ENCODE measurements around the gene SLC48A1. TPM values are rescaled to one million over a fixed set of nuclear protein-coding genes. Genes with fewer than 3 reads are reported as not detected.

SLC48A1 gene
- polyA plus RNA-seq (ENCODE audit: insufficient read length in 3 of 3) = 10 to 100 TPM; 50.6 to 54.1 (median 52.4) TPM

DNA sequence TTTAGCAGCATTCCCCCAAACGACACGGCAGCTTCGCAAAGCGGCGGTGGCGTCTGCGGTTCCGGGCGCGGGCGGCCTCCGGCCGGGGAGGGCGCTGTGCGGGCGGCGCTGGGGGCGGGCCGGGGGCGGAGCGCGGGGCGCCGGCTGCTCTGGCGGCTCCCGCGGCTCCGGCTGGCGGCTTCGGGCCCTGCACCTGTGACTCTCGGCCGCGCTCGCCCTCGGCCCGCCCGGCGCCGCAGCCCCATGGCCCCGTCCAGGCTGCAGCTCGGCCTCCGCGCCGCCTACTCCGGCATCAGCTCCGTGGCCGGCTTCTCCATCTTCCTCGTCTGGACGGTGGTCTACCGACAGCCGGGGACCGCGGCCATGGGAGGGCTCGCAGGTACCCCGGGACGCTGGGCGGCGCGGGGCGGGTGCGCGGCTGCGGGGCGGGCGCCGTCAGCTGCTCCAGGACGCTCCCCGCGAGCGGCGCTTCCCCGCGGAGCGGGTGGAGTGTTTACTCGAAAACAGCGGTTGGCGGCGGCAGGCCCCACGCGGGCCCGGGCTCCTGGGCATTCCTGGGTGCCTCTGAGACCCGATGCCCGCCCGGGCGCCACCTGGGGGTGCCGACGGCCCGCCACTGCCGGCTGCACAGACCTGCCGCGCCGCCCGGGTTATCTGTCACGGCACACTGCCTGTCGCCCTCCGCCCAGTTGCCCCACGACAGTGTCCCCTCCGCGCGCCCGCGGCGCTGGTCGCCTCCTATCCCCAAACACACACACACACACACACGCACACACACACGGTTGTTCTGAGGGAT is at the start of gene SLC48A1:
SLC48A1 (plus strand) TSS at position 177 of the 796 bp plus-strand sequence; CDS start at position 244, 67 bp downstream.
- DNase-seq (ENCODE audit: low read depth in 3 of 3, low spot score in 2 of 3) = no peak

DNA sequence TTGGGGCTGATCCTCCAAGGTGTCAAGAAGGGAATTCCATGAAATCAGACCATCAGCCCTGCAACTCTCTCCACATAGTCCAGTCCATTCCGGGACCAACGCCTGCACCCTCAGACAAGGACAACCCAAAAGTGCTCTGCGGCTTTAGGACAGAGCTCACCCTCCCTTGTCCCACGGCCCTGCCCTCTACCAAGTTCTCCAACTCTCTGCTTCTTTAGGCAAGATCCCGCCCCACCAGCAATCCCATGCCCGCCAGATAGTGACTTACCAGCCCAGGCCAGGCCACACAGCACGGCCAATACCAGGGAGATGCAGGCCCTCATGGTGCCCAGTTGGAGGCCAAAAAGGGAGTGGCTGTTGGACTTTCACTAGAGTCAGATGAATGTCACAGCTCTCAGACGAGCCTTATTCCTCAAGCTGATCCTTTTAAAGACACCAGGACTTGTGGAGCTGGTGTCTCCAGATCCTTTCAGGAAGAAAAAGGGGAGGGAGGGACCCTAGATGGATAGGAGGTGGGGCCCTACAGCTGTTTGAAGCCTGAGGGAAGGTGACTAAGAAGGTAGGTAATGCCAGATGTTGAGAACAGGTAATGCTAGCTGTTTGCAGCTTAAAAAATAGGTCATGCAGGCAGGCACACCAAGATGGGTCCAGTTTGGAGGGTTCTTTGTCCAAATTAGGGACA is 47.8 kb upstream of the SLC48A1 start, which contains the start of gene ENDOU:
ENDOU (minus strand) TSS at position 400 of the 682 bp plus-strand sequence; CDS start at position 323, 77 bp downstream.
- DNase-seq (ENCODE audit: low read depth in 3 of 3, low spot score in 2 of 3) = no peak

DNA sequence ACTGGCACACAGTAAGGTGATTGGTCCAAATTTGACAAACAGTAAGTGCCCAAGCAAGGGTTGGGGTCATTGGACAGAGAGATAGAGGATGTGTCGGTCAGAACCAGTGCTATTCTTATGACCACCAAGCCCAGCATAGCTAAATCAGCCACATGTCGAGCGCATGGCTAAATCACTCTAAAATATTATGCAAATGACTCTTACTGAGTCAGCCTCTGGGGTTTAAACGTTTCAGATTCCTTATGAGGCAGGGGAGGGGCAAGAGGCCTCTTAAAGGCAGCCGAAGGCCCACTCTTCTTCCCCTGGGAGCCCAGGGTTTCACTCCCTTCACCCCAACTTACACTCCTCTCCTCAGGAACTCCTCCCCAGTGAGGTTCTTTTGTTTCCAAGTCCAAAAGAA is 47.1 kb upstream of the SLC48A1 start:
- DNase-seq (ENCODE audit: low read depth in 3 of 3, low spot score in 2 of 3) = no peak

DNA sequence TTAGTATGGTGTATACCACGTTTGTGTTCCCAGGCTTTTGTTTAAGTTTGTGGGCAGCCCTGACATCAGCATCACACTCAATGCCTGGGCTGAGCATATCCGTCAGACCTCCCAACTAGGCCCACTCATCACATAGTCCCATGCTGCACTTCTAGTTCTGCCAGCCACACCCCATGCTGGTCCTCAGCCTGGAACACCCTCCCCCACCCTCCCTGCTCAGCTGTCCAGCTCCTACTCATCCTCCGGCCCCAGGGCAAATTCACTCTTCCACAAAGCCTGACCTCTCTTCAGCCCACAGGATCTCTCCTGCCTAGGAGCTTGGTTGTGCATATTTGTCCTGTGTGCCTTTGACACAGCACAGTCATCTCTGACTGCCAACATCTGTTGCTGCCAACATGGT is 43.8 kb upstream of the SLC48A1 start:
- DNase-seq (ENCODE audit: low read depth in 3 of 3, low spot score in 2 of 3) = no peak

DNA sequence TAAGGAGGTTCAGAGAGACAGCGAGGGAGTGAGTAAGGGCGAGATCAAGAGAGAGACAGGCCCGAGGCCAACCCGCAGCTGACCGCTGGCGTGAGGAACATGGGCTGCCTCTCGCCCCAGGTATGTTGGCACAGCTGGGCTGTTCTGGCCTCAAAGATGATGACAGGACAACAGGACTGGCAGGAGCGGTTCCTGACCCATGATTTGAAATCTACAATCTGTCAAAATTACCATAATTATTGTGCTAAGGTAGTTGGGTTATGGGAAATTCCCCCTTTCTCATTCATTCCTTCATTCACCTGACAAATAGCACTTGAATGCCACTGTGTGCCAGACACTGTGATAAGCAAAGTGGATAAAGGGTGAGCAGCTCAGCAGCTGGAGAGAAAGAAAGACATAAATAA is 42.7 kb upstream of the SLC48A1 start:
- no peak for DNase-seq (ENCODE audit: low read depth in 3 of 3, low spot score in 2 of 3)

DNA sequence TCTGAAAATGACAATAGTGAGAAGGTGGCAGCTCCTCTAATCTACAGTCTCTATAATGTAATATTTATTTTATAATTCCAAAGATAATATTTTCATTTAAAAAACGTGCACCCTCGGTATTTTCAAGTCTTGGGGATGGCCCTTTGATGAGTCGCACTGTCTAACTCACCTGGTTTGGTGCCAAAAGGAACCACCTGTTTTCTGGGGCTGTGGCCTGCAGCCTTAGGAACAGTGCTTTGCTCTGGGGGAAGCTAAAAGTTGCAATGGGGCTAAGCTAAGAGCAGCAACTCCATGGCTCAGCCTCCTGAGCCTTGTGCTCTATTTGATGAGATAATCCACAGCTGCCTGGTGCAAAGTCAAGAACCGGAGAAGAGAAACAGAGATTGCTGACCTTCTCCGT is 41.3 kb upstream of the SLC48A1 start:
- no peak for DNase-seq (ENCODE audit: low read depth in 3 of 3, low spot score in 2 of 3)

DNA sequence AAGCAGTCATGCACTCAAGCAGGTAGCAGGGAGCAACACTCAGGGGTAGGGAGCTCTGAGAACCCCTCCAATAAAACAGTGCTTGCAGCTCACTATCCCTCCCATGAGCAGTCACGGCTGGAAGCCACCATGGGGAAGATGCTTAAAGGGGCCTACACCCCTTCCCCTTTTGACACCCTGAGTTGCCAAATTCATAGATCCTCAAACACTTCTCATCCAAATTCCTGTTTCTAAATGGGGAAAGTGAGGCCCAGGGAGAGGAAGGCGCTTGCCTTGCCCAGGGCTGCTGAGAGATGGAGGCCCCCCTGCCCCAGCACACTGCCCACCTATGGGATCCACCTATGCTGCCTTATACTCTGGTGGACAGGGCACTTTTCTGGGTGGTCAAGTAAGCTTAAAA is 40.5 kb upstream of the SLC48A1 start:
- no peak for DNase-seq (ENCODE audit: low read depth in 3 of 3, low spot score in 2 of 3)

DNA sequence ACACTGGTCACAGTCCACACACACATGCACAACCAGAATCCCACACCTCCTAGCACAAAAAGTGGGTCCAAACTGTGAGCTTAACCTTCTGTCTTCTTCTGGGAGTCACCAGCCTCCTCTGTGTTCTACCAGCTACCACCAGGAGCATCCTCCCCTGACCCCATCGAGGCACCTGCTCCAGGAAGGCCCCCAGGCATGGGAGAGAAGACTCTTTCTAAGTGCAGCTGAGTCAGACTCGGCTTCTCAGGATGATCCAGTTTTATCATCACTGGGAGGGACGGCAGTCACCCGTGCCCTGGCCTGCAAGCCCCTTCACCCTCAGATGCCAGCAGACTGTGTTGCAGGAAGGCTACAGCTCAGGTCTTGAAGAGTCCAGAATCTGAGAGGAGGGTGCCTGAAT is 39.9 kb upstream of the SLC48A1 start:
- no peak for DNase-seq (ENCODE audit: low read depth in 3 of 3, low spot score in 2 of 3)

DNA sequence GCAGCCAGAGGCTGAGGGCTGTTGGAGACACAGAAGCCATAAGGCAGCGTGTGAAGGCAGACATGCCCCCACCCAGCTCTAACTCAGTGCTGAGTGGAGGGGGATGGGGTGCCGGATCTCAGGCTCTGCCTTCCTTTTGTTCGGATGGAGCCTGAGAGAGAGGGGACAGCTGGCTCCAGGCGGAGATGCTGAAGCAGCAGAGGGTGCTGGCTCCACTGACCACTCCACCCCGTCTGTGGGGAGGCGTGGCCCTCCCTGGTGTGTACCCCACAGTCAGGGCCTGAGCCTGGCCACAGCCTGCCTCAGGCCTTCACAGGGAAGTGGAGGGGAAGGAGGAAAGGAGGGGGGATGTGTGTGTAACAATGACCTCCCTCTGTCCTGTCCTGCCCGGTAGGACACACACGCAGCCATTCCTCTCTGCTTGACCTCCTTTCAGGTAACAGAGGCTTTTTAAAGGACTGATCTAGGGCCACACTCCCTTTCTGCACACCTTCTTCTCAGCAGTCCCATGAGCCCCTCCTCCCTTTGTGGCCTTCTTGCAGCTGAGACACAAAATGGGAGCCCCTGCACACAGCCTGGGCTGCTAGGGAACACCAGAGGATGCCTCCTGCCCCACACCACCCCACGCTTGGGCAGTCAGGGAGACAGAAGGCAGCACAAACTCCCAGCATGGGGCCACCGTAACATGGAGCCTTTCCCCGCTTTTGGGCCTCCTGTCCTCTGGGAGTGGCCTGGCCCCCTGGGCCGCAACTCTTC is 38.1 kb upstream of the SLC48A1 start:
- DNase-seq (ENCODE audit: low read depth in 3 of 3, low spot score in 2 of 3) = no peak

DNA sequence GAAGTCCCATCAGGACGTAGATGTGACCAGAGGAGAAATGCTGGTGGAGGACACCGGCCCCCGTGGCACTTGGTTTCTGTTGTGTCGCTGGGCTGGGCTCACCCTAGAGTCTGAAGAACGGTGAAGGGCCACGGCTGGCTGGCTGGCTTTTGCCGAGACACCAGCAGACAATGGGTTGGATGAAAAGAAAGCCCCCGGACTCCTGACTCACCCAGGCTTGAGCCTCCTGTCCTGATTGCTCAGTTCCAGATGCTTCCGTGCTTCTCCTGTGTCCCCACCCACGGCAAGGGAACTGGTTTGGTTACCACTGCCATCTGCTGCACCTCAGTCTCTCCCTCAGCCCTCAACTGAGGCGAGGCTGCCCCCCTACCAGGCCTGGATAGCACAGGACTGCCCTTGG is 37.4 kb upstream of the SLC48A1 start:
- DNase-seq (ENCODE audit: low read depth in 3 of 3, low spot score in 2 of 3) = no peak

DNA sequence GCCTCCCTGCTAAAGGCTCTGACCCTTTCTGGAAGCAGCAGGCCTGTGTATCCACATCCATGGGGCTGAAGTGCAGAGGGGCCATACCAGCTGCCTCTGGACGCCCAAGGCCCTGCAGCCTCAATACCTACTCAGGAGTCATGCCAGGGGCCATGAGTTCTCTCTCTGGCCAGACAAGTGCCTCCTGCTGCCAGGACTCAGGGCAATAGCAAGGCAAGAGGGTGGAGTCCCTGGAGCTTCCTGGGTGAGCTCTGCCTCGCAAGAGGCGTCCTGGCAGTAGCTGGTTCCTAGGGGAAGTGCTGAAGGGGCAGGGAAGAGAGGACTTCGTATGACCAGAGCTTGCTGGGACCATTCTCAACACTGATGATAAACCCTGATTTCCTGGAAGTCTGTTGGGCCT is 36.8 kb upstream of the SLC48A1 start:
- DNase-seq (ENCODE audit: low read depth in 3 of 3, low spot score in 2 of 3) = no peak

DNA sequence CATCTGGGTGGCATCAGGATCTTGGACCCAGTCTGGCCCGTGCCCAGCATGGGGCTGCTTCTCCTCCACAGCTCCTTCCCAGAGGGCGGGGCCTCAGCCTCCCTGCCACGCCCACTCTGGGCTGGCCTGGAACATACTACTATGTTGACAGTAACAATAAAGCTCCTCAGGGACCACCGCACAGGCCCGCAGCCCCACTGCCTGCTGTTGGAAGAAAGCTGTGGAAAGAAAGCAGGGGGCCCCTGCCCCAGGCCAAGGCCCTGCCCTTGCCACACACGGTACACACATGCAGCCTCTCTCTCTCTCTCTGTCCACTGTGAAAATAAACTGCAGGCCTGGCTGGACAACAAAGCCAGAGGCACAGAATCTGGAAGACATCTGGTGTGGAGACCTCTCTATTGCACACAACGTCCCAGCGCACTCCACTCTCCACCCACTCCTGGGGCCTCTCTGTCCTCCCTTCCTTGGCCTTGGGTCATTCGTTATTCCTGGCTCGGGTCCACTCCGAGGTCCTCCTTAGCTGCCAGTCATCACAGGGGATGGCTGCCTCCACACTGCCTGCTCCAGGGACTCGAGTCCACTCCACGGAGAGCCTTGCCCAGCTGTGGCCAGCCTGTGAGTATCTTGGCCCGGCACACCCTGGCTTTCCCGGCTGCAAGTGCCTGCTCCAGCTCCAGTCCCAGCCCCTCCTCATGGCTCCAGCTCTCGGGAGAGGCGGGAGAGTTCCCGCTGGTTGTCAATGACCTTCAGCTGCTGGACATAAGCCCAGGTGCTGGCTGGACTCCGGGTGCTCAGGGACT is 36.0 kb upstream of the SLC48A1 start:
- DNase-seq (ENCODE audit: low read depth in 3 of 3, low spot score in 2 of 3) = no peak

DNA sequence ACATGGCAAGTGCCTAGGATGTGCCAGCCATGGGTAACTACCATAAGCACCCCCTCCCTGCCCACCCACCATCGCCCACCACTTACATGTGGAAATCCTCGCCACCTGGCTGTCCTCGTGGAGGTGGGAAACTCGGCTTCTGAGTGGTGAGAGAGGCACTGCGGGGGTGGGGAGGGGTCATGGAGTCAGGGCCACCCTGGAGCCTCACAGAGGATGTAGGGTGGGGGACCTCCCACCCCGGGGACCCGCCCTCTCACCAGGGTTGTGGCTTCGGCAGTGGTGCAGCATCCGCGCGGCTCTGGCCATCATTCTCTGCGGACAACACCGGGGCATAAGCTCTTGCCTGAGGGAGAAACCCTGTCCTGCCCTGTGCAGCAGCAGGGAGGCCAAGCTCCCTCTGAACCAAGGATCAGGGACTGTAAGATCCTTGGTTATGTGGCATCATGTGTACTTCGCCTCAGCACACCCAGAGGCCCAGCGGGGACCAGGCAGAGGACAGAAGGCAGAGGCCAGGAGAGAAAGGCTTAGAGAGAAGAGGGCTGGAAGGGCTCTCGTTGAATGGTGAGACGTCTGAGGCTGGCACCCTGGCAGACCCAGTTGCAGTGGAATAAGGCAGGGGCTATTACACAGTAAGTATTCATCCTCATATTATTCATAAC is 35.0 kb upstream of the SLC48A1 start:
- no peak for DNase-seq (ENCODE audit: low read depth in 3 of 3, low spot score in 2 of 3)

DNA sequence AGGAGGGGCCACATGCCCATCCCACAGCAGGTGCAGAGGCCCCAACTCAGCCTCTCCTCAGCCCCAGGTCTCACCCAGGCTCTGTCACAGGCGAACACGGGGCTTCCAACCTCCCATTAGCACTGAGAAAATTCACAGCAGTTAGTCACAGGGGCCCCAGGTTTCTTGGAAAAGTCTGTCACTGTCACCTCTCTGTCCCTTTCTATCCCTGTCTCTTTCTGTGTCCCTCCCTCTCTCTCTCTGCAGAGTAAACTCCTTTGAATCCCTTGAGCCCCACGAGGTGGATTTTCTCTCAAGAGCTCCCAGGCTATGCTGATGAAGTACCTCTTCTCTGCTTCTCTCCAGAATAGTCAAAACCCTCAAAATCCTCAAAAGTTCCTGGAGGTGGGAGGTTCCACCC is 33.7 kb upstream of the SLC48A1 start:
- no peak for DNase-seq (ENCODE audit: low read depth in 3 of 3, low spot score in 2 of 3)

DNA sequence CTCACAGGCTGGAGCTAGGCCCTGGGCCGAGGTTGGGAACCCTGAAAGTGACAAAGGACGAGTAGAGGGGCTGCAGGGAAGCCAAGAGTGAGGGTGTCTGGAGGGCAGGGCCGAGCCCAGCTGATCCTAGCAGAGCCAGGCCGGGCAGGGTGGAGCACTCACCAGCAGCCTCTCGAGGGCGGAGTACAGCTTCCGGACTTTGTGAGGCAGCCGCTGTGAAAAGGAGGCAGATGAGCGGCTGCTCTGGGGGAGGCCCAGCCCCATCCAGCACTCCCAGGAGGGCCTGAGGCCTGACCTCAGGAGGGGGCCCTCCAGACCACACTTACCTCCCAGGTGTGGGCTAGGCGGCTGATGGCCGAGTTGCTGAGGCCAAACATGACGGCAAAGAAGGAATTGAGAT is 33.1 kb upstream of the SLC48A1 start:
- DNase-seq (ENCODE audit: low read depth in 3 of 3, low spot score in 2 of 3) = no peak

DNA sequence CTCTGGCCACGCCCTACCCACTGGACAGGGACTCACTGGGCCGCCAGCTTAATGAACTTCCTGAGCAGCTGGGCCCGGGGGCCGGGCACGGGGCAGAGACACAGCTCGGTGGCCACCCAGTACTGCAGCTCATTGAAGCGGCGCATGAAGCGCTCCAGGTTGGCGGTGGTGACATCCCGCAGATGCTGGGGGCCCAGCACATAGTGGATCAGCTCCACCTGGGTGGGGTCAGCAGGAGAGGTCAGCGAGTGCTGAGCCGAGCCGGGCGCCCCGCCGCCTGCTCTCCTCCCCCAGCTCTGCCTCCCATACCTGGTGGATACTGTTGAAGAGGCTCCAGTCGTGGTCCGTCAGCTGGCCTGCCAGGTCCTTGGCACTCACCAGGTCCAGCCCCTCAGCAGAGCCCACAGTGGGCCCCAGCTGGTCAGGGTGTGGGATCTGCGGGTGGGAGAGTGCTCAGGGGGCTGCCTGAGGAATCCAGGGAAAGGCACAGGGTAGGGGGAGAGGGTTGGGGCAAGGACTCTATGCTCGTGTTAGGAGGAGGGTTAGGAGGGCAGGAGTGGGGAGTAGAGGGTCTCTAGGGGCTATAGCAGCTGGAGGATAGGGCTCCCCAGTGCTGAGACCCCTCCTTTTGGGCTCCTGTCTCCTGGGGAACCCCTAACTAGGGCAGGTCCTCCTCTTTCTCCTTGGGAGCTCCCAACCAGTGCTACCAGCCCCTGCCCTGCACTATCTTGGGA is 32.3 kb upstream of the SLC48A1 start:
- no peak for DNase-seq (ENCODE audit: low read depth in 3 of 3, low spot score in 2 of 3)

DNA sequence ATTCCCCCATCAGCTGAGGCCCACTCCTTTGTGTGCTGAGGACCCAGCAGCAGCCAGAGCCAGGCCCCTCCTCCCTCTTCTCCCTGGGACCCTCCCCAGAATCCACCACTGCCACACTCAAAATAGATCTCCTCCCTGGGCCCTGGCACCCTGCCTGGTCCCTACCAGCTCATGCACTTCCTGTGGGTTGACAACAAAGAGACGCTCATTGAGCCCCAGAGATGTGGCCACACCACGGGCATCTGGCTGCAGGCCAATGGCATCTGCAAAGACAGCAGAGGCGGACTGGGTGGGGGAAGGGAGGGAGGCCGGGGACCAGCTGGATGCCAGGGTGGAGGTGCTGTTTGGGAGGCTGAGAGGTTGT is 31.7 kb upstream of the SLC48A1 start:
- no peak for DNase-seq (ENCODE audit: low read depth in 3 of 3, low spot score in 2 of 3)

DNA sequence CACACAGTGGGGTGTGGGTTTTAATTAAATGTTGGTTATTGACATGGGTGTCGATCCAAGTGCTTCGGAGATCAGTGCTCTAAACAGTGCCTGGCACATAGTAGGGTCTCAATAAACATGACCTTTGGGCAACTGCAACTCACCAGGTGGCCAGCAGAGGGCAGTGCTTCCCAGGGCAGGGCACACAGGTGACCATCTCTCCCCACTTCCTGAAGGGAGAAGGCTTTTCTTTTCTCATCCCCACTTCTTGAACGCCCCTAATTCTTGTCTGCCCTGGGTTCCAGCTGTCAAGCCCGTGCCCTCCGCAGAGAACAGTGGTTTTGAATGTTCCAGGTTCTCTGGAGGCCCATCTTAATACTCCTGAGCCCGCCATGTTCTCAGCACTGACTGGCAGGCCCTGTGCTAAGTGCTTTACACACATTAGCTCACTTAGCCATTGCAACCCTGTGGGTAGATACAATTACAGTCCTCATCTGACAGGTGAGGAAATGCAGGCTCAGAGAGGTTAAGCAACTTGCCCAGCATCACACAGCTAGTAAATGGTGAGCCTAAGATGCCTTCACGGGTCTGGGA is 30.7 kb upstream of the SLC48A1 start:
- DNase-seq (ENCODE audit: low read depth in 3 of 3, low spot score in 2 of 3) = no peak

DNA sequence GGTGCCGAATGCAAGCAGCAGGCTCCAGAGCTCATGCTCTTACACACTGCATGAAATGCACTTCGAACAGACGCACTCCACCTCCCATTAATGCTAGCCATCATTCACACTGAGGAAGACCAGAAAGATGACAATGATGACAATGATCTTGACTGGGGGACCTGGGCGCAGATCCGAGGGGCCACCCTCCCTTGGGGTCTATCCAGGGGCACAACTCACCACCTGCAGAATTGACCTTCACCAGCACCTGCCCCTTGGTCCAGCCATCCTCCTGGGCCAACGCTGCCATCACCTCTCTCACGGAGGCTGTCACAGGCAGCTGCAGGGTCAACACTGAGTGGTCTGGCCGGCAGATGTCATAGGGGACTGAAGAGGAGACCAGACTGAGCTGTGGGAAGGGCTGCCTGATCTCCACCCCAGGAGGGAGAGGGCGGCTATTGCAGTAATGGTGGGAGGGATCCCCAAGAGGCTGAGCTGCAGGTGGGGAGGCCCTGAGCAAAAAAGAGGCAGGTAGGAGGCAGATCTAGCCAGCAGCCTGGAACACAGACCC is 29.7 kb upstream of the SLC48A1 start:
- no peak for DNase-seq (ENCODE audit: low read depth in 3 of 3, low spot score in 2 of 3)

Measured in right renal cortex interstitium (tissue), 3 donors.